Measurements from ENCODE around the gene CUEDC1. TPM values are rescaled to one million over a fixed set of nuclear protein-coding genes. Genes with fewer than 3 reads are reported as not detected.
"Not testable (repeated sequence)": the region's sequence is repeated elsewhere in the genome, so short reads cannot be mapped to it uniquely, and the experiment has no call there.

CUEDC1 gene
- total RNA-seq, 1 donor, result 0.54 TPM

- DNase-seq (ENCODE audit: low read depth in 2 of 3, low spot score in 2 of 3), result peak; percentile 86 to 98 (median 98)
These were observed 105.1 kb downstream of the CUEDC1 start, which contains the start of gene MRPS23 for GRCh38 chr17:57849874-57850754. TSS of gene MRPS23 (minus strand) at chr17:57850044. CDS start at chr17:57850010, 34 bp downstream.

- no peak for DNase-seq (ENCODE audit: low read depth in 2 of 3, low spot score in 2 of 3)
These were observed 105.9 kb downstream of the CUEDC1 start for GRCh38 chr17:57849163-57849873.

- DNase-seq (ENCODE audit: low read depth in 2 of 3, low spot score in 2 of 3), result not testable (repeated sequence)
These were observed 108.9 kb downstream of the CUEDC1 start for GRCh38 chr17:57846056-57846945.

GRCh38 chr17:57842280-57842679 lies 112.9 kb downstream of the CUEDC1 start:
- no peak for DNase-seq (ENCODE audit: low read depth in 2 of 3, low spot score in 2 of 3)

GRCh38 chr17:57839571-57839923 lies 115.7 kb downstream of the CUEDC1 start:
- no peak for DNase-seq (ENCODE audit: low read depth in 2 of 3, low spot score in 2 of 3)

GRCh38 chr17:57838857-57839570 lies 116.2 kb downstream of the CUEDC1 start:
- no peak for DNase-seq (ENCODE audit: low read depth in 2 of 3, low spot score in 2 of 3)

DNA sequence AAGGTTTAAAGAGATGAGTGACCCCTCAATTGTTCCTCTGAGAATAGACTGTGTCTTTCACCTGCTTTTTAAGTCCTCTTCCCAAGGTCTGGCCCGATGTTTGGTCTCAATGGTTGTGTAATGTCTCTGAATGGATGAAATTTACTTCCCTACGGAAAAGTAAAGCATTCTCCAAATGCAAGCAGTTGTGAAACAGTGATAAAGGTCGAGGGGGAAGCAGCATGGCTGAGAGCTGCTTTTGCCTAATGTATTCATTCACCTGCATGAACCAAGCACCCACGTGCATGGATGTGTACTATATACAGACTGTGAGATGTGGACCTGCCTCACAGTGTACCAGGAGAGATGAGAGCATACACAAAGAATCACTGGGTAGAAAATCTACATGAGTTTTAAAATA lies 116.8 kb downstream of the CUEDC1 start:
- no peak for DNase-seq (ENCODE audit: low read depth in 2 of 3, low spot score in 2 of 3)

DNA sequence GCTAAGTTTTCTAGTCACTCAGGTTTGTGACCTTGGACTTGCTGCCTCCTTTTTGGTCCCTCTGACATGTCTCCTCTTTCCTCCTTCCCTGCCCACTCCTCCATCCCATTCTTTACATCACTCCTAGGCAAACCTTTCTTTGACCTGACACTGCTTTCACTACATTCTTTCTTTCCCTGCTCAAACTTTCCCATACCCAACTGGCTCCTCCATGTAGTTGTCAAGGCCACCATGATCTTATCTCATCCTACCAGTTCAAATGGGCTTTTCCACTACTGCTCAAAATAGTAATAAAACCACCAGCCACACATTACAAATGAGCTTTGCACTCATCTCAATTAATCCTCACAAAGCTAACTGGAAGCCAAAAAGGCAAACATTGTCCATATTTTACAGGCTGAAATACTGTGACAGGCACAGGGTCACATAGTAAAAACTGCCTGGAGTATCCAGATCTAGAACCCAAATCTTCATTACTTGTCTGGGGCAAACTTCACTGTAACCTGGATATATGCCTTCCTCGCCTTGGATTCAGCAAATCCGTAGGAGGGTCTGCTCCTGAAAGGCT lies 119.8 kb downstream of the CUEDC1 start:
- no peak for DNase-seq (ENCODE audit: low read depth in 2 of 3, low spot score in 2 of 3)

GRCh38 chr17:57834146-57834741 lies 121.0 kb downstream of the CUEDC1 start:
- DNase-seq (ENCODE audit: low read depth in 2 of 3, low spot score in 2 of 3), result no peak

DNA sequence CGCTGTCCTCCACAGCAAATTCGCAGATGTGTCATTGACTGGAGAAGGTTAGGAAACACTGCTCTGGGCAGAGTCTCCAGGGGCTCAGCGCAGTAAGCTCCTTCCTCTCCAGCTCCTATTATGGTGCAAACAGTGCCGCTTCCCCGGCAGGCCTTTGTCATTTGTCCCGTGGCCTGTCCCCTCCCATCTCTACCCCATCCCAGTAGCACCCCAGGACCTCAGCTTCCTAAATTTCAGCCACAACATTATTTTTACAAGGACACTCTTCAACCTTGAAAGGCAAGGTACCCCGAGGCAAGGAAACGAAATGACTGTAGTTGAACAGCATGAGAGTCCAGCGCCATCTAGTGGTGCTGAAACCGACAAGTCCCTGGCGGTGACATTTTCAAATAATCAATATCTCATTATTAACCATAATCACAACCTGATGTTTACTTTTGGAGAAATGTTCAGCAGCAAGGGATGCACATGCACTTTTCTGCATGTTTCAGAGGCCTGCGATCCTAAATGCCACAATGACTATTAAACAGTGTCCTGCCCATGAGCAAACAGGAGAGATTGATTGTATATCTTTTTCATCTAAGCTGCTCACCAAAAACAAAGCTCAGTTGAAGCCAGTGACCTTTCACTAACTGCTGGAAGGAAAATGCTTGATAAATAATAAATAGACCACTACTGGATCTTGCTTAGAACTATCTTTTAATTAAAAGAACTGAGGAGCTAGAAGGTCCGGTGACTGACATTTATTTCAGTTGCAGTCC lies 121.9 kb downstream of the CUEDC1 start:
- DNase-seq (ENCODE audit: low read depth in 2 of 3, low spot score in 2 of 3), result peak; percentile 55 to 76 (median 62)

DNA sequence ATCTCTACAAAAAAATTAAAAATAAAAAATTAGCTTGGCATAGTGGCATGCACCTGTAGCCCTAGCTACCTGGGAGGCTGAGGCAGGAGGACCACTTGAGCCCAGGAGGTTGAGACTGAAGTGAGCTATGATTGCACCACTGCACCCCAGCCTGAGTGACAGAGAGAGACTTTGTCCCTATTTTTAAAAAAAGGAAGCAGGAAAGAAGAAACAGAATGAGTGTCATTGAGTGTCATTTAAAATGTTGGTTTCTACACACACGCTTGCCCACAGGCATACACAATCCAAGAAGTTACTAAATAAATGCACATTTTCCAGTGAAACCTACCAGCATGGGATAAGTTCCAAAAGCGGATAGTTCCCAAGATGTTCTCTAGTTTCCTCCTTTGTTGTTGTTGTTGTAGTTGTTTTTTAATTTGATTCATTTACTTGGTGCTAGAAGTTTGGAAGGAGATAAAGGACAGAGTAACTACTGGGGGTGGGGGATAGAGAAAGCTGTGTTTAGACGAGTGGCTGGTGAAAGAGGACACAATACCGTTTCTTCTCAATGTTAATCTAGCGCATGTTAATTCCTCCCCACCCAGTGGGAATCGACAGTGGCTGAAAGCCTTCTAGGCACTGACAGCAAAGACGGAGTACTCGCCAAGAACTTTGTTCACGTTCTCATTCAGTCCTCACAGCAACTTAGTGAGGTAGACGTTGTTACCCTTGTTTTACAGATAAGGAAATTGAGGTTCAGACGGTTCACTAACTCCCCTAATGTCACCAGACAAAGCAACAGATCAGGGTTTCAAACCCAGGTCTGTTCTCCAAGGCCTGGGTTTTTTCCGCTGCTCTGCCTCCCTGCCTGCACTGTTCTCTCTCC lies 122.7 kb downstream of the CUEDC1 start:
- DNase-seq (ENCODE audit: low read depth in 2 of 3, low spot score in 2 of 3), result peak in 1 of 3 donors; percentile 8

DNA sequence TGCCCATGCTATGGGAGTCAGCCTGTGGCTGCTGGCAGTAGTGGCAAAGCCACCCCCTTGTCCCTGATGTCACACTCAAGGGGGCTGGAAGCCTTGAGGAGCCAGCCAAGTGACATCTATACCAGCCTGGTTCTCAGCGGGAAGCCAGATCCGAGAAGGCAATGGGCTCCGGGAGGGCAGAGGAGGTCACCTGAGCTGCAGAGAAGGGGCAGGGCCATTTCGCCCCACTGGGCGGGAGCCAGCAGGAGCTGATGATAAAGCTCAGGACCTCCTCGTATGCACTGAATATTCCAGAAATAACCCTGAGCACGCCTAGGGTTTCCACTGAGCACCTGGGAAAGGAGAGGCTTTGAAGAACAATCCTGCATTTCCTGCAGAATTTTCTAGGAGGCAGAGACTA lies 124.3 kb downstream of the CUEDC1 start:
- DNase-seq (ENCODE audit: low read depth in 2 of 3, low spot score in 2 of 3), result no peak

GRCh38 chr17:57823469-57824401 lies 131.5 kb downstream of the CUEDC1 start:
- DNase-seq (ENCODE audit: low read depth in 2 of 3, low spot score in 2 of 3), result no peak

- no peak for DNase-seq (ENCODE audit: low read depth in 2 of 3, low spot score in 2 of 3)
These were observed 135.3 kb downstream of the CUEDC1 start for GRCh38 chr17:57819867-57820266.

DNA sequence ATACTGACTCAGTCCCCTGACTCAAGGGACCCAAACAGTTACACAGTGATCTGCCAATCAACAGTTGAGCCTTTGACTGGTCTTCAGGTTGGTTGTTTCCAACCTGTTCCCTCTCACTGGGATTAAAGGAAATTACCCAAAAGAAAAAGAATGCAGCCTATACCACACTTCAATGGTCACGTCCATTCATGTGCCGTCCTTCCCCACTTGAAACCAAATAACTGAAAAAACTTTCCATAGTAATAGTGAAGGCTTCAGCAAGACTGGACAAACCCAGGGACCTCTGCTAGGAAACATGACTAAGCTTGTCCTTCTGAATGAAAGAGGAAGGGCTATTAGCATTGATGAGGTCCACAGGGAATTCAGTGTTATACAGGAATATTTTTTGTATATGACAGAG lies 135.9 kb downstream of the CUEDC1 start:
- no peak for DNase-seq (ENCODE audit: low read depth in 2 of 3, low spot score in 2 of 3)

DNA sequence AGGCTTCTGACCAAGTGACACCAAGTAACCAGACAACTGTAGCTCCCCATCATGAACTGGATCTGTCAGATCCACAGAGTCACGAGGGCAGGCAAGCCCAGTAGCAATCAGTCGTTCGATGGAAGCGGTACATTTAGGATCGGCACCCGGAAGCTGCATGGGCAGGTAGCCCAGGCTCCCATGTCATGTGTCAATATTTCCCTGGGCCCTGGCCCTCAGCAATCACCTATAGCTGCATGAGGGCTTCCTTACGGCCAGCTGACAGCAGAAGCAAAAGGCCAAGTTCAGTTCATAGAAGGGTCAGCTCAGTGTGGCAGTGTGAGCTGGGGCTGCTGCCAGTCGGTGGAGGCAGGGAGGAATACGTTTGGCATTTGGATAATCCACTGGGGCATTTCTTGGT lies 137.1 kb downstream of the CUEDC1 start:
- no peak for DNase-seq (ENCODE audit: low read depth in 2 of 3, low spot score in 2 of 3)

DNA sequence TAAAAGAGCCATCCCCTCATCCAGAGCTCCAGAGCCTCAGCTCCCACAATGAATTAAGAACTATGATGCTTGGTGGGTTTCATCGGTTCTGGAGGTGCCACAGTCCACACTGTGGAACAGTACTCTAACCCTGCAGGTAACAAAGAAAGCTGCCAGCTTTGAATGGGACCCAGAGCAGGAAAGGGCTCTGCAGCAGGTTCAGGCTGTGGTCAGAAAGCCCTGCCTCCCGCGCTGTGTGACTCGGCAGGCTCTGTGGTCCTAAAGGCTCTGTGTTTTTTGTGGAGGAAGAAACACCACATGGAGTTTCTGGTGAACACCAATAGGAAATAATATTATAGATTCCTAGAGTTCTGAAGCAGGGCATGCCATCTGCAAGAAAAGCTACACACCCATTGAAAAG lies 137.9 kb downstream of the CUEDC1 start:
- no peak for DNase-seq (ENCODE audit: low read depth in 2 of 3, low spot score in 2 of 3)

Measured in hematopoietic multipotent progenitor cell (in vitro differentiated cells).